Activated T-cell treated with anti-CD3 and anti-CD28 coated beads for 1 hour (primary cell): ENCODE data around the gene RGS7.
"Not testable (repeated sequence)": the region's sequence is repeated elsewhere in the genome, so short reads cannot be mapped to it uniquely, and the experiment has no call there.

Experiments
- DNase-seq: peaks from one replicate; pipeline ENCODE4 v3.0.0-alpha.2; 2020; ENCODE audit warnings: low read depth

Gene RGS7

GRCh38 chr1:240912821-240913220 lies 444.2 kb downstream of the RGS7 start:
- DNase-seq, result no peak

GRCh38 chr1:240909701-240910457 lies 447.1 kb downstream of the RGS7 start:
- no peak for DNase-seq

- DNase-seq, result no peak
These were observed 450.5 kb downstream of the RGS7 start for GRCh38 chr1:240906477-240906876.

- DNase-seq, result no peak
These were observed 451.7 kb downstream of the RGS7 start for GRCh38 chr1:240905225-240905765.

GRCh38 chr1:240895424-240895823 lies 461.6 kb downstream of the RGS7 start:
- not testable (repeated sequence) for DNase-seq

- DNase-seq, result no peak
These were observed 468.3 kb downstream of the RGS7 start for GRCh38 chr1:240888787-240889048.

GRCh38 chr1:240888039-240888786 lies 468.8 kb downstream of the RGS7 start:
- no peak for DNase-seq

- DNase-seq, result no peak
These were observed 473.5 kb downstream of the RGS7 start for GRCh38 chr1:240883490-240883889.

- not testable (repeated sequence) for DNase-seq
These were observed 474.2 kb downstream of the RGS7 start for GRCh38 chr1:240882656-240883308.

GRCh38 chr1:240878631-240879030 lies 478.4 kb downstream of the RGS7 start:
- no peak for DNase-seq

- no peak for DNase-seq
These were observed 479.4 kb downstream of the RGS7 start for GRCh38 chr1:240877605-240878004.

GRCh38 chr1:240876071-240876470 lies 480.9 kb downstream of the RGS7 start:
- DNase-seq, result no peak

GRCh38 chr1:240869071-240869470 lies 487.9 kb downstream of the RGS7 start:
- DNase-seq, result no peak

GRCh38 chr1:240866724-240867123 lies 490.3 kb downstream of the RGS7 start:
- DNase-seq, result no peak

GRCh38 chr1:240860023-240860422 lies 497.0 kb downstream of the RGS7 start:
- DNase-seq, result no peak

- DNase-seq, result no peak
These were observed 502.6 kb downstream of the RGS7 start for GRCh38 chr1:240854367-240854766.

- DNase-seq, result no peak
These were observed 509.7 kb downstream of the RGS7 start for GRCh38 chr1:240847325-240847724.

GRCh38 chr1:240844486-240844885 lies 512.5 kb downstream of the RGS7 start:
- DNase-seq, result no peak

GRCh38 chr1:240843798-240844197 lies 513.2 kb downstream of the RGS7 start:
- no peak for DNase-seq

GRCh38 chr1:240836271-240836670 lies 520.7 kb downstream of the RGS7 start:
- DNase-seq, result no peak

GRCh38 chr1:240835291-240835690 lies 521.7 kb downstream of the RGS7 start:
- no peak for DNase-seq

GRCh38 chr1:240833075-240833474 lies 523.9 kb downstream of the RGS7 start:
- no peak for DNase-seq

- no peak for DNase-seq
These were observed 525.1 kb downstream of the RGS7 start for GRCh38 chr1:240831922-240832321.
